Cortex of kidney (tissue), 1 donor: ENCODE data around the gene ACAP2.
"Not testable (repeated sequence)": the region's sequence is repeated elsewhere in the genome, so short reads cannot be mapped to it uniquely, and the experiment has no call there.

Experiments used
- DNase-seq: peaks from one replicate; lab custom pipeline; 2025; lab: John Stamatoyannopoulos, UW

The ACAP2 gene

GRCh38 chr3:195247086-195247862 lies 195.5 kb downstream of the ACAP2 start:
- DNase-seq, result no peak

GRCh38 chr3:195246581-195246995 lies 196.2 kb downstream of the ACAP2 start:
- no peak for DNase-seq

- no peak for DNase-seq
These were observed 197.3 kb downstream of the ACAP2 start for GRCh38 chr3:195245531-195245951.

GRCh38 chr3:195241592-195242355 lies 201.0 kb downstream of the ACAP2 start:
- no peak for DNase-seq

GRCh38 chr3:195240939-195241338 lies 201.9 kb downstream of the ACAP2 start:
- DNase-seq, result no peak

DNA sequence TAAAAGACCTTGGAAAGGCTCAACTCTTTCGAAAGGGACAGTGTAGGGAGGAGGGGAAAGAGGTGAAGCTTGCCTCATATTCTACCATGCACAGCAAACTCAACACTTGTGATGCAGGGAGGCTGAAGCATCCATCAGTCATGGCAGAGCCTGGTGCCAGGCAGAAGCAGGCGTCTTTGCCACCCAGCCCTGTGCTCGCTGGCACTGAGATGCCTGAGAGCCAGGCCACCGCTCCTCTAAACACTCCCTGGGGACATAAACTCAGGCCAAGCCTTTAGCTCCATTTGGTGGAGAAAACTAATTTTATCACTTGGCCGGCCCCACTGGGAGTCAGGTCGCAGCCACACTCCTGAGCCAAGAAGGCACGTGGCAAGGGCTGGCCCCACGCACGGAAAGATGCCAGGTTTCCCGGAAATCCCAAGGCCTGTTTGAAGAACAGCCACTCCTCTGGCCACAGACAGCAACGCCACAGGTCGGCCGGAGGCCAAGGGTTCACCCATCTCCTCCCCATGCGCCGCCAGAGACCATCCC lies 202.6 kb downstream of the ACAP2 start:
- DNase-seq, result no peak

DNA sequence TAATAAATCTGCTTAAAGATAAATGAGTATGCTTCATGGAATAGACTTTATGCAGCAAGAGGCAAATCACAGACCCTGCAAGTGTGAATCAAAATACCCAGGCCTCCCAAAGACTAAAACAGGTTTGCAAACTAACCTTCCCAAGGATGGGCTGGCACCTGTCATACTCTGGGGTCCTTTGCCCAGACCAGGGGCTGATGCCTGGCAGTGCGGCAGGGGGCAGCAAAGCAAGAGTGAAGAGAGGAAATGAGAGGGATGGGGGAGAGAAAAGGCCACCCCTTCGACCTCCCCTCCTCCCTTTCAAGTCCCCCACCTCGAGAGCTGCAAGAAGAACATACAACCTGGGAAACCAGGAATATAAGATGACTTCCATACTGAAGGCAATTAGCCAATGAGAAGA lies 203.7 kb downstream of the ACAP2 start:
- DNase-seq, result no peak

DNA sequence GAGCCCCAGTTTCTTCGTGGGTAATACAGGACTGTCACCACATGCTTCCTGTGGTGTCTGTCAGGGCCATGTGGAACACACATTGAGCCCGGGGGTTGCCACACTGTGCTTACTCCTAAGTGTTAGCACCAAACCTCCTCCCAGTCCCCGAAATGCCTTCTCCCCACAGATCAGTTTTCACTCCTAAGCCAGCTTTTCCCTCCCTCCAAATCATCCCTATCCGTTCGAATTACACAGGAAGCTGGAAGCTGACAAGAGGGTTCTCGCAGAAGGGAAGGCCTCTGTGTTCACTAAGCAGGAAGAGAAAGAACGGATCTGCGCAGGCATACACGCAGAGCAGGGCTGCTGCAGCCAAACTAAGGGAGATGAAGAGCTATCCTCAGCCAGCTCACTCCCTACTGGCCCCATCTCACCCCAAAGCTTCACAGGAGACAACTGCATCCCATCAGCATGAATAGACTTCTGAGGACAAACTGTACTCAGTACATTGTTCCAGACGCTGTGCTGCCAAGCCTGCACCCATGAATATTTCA lies 204.2 kb downstream of the ACAP2 start:
- no peak for DNase-seq

DNA sequence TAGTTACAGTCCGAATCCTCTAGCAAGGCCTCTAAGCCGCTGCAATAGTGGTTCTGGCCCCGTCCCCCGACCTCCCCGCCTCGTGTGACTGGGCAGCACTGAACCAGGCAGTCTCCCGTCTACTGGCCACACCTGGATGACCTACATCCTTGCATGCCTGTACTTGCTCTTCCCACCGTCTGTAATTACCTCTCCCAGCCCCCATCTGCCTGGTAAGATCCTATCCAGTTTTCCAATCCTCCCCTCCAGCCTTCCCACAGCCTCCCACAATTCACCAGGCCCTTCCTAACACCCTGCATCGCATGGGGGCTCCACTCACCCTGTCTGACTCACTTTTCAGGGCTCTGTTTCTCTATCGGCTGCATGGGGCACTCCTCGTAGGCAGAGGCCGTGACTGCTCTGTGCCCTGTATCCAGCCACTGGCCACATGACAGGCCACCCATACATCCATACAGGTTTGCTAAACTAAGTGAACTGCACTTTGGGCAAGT lies 204.7 kb downstream of the ACAP2 start:
- DNase-seq, result no peak

GRCh38 chr3:195236801-195237570 lies 205.8 kb downstream of the ACAP2 start:
- DNase-seq, result no peak

- no peak for DNase-seq
These were observed 206.6 kb downstream of the ACAP2 start for GRCh38 chr3:195236076-195236798.

GRCh38 chr3:195230244-195230643 lies 212.6 kb downstream of the ACAP2 start:
- no peak for DNase-seq

GRCh38 chr3:195228886-195229285 lies 213.9 kb downstream of the ACAP2 start:
- DNase-seq, result not testable (repeated sequence)

DNA sequence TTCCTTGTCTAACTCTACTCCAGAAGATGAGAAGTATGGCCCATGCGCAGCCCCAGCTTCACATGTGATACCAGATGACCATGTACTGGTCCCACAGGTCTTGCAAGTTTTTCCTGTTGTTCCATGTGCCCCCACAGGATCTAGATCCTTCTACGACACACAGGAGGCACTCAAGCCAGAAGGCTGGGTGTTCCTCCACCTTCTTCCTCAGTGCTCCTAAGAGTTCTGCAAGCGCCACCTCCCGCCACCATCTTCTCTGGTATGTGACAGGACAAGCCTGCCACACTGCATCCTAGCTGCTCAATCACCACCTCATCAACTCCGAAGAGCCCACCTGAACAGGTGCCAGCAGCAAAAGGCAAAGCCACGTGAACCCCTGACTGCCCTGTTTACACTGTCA lies 214.9 kb downstream of the ACAP2 start:
- DNase-seq, result no peak

DNA sequence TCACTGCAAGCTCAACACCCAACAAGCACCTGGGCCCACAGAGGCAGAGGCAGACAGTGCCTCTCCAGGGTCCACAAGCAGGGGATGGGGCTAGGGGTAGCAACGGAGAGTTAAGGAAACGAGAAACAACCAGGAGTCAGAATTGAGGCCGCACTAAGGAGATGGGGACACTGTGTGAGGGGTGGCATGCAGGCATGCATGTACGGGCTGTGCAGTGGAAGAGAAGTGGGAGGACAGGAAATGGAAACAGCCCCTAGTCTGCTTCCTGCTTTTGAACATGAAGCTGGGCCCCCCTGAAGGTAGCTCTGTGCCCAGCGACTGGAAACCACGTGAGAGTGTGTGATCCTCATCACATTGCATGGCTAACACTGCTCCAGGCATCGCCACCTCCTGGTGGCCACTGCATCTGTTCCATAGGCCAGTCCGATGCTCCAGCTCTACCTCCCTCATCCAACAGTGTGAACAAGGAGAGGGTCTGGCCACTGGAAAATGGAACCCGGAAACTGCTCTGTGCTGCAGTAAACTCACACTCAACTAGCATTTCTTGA lies 215.8 kb downstream of the ACAP2 start:
- DNase-seq, result no peak

DNA sequence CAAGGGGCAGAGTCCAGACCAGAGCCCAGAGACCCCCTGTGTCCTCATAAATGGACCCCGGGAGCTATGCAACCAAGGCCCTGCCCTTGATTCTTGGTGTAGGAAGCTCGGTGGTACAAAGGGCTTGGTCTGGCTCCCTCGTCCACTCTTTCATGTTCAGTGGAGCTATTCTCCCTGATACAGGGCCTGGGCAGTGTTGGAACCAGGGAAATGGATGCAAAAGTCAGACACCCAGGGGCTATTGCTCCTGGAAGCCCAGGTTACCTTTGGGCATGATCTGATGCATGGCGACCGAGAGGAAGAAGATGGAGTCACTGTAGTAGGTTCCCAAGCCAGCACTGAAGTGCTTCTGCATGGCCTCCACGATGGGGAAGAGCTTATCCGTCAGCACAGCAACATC lies 216.4 kb downstream of the ACAP2 start:
- no peak for DNase-seq

DNA sequence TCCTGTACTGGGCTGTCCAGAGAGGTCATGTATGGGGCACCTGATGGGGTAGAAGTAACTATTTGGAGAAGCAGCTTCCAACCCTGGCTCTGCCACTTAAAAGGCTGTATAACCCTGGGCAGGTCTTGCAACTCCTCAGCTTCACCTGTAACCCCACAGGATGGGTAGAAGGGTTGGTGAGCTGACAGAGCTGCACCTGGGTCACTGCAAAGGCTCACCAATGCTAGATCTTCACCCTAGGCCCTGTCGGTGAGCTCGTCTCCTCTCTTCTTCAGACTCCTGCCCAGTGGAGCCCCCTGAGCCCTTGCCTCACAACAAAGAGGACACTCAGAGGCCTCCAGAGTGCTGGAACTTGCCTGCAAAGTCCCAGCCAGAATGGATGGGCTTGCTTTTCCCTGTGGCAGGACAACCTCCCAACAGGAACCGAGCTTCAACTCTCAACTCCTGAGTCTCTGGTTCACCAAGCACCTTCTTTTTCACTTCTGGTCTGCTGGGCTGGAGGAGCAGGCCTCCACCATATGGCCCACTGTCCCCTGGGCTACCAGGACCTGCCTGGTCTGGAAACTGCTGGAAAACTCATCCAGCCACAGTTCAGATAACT lies 217.7 kb downstream of the ACAP2 start:
- DNase-seq, result no peak
